HCT116 (cell line): Measurements from ENCODE around the gene GALNT15. TPM values are rescaled to one million over a fixed set of nuclear protein-coding genes. Genes with fewer than 3 reads are reported as not detected.

Experiments used
- ATAC-seq: fragments of 200-7000 bp; cut with Tn5 transposase; 2 replicates; pipeline ENCODE4 v1.9.1; 2020; ENCODE audit warnings: mild to moderate bottlenecking, moderate library complexity
- BruUV-seq: library from RNA; stranded (reverse); fragments of 400-500 nt; replicated peaks from 2 replicates; lab custom pipeline; 2021; lab: Mats Ljungman, UMichigan
- CTCF ChIA-PET: fragments of 300-600 bp; sonication (Branson Sonifier 250); formaldehyde crosslinking; loops from one replicate; lab custom pipeline; 2021; ENCODE audit warnings: antibody characterized with exemption; lab: Charles Lee
- POLR2A ChIA-PET: fragments of 300-600, 350-600 bp; sonication (Branson Sonifier 250); formaldehyde crosslinking; loops from one replicate; lab custom pipeline; 2021; ENCODE audit warnings: antibody characterized with exemption; lab: Charles Lee
- RAD21 ChIA-PET, 2 experiments: fragments of 300-600 bp; sonication (Branson Sonifier 250); formaldehyde crosslinking; loops; one replicate each; lab custom pipeline; 2023; ENCODE audit warnings: low total read pairs in 2 of 2; ENCODE audit not compliant: uncharacterized antibody in 2 of 2, unreplicated experiment in 2 of 2, low non-redundant PET in 1 of 2; lab: Charles Lee
- DNase-seq: peaks from one replicate; pipeline ENCODE4 v3.0.0-alpha.2; 2010; ENCODE audit warnings: low read depth, low spot score
- H2AFZ ChIP-seq: fragments of 200-600 bp; shearing (Covaris generic), sonication (generic); 2 replicates; pipeline ENCODE4 v1.6.1; 2017; ENCODE audit warnings: low read depth, mixed run types, mixed read lengths, antibody characterized with exemption, low read length; ENCODE audit not compliant: poor library complexity, severe bottlenecking
- H3K27ac ChIP-seq: 2 replicates; pipeline ENCODE4 v1.5.1; 2012; ENCODE audit warnings: low read depth, low read length
- H3K27me3 ChIP-seq: fragments of 200-600 bp; sonication (generic); 2 replicates; pipeline ENCODE4 v1.6.1; 2016; ENCODE audit warnings: mixed run types, low read length, mixed read lengths; ENCODE audit not compliant: insufficient read depth
- H3K36me3 ChIP-seq, 2 experiments: fragments of 200-500 bp in 1 of 2; fragments of 200-600 bp in 1 of 2; sonication (Bioruptor generic) in 1 of 2; sonication (generic) in 1 of 2; 2 replicates each; pipeline versions ENCODE4 v1.5.1 to v1.6.1; 2014 to 2016; ENCODE audit warnings: low read length in 2 of 2, inconsistent platforms in 1 of 2, mixed read lengths in 1 of 2, mixed run types in 1 of 2; ENCODE audit not compliant: insufficient read depth in 2 of 2, control insufficient read depth in 1 of 2
- H3K4me1 ChIP-seq, 2 experiments: fragments of 200-600 bp in 1 of 2; sonication (generic) in 1 of 2; 2 replicates each; pipeline versions ENCODE4 v1.5.1 to v1.6.1; 2012 to 2017; ENCODE audit warnings: low read length in 2 of 2, inconsistent platforms in 1 of 2, mild to moderate bottlenecking in 1 of 2, mixed read lengths in 1 of 2, mixed run types in 1 of 2, moderate library complexity in 1 of 2; ENCODE audit not compliant: insufficient read depth in 2 of 2, control insufficient read depth in 1 of 2
- H3K4me2 ChIP-seq: fragments of 200-600 bp; sonication (generic); 2 replicates; pipeline ENCODE4 v1.6.1; 2017; ENCODE audit warnings: mixed run types, low read length, mixed read lengths
- H3K4me3 ChIP-seq, 2 experiments: fragments of 200-600 bp in 1 of 2; sonication (generic) in 1 of 2; replicated peaks in 1 of 2; 2 replicates each; pipeline ENCODE4 v1.5.1; 2011 to 2016; ENCODE audit warnings: low read length in 2 of 2, control low read depth in 1 of 2, low read depth in 1 of 2, mild to moderate bottlenecking in 1 of 2, mixed read lengths in 1 of 2, mixed run types in 1 of 2
- H3K79me2 ChIP-seq: fragments of 200-600 bp; sonication (generic); 2 replicates; pipeline ENCODE4 v1.6.1; 2017; ENCODE audit warnings: mild to moderate bottlenecking, mixed run types, low read length, moderate library complexity, mixed read lengths; ENCODE audit not compliant: insufficient read depth
- H3K9ac ChIP-seq: fragments of 200-600 bp; sonication (generic); 2 replicates; pipeline ENCODE4 v1.6.1; 2016; ENCODE audit warnings: low read length, mixed read lengths
- H3K9me2 ChIP-seq: fragments of 200-600 bp; sonication (generic), shearing (Covaris generic); 2 replicates; pipeline ENCODE4 v1.6.1; 2017; ENCODE audit warnings: mixed run types, mild to moderate bottlenecking, moderate library complexity; ENCODE audit not compliant: insufficient read depth
- H3K9me3 ChIP-seq, 2 experiments: fragments of 200-500 bp in 1 of 2; fragments of 200-600 bp in 1 of 2; sonication (Bioruptor generic) in 1 of 2; sonication (generic) in 1 of 2; 2 replicates each; pipeline ENCODE4 v1.6.1; 2014 to 2017; ENCODE audit warnings: low read length in 2 of 2, mixed read lengths in 2 of 2, inconsistent platforms in 1 of 2, low read depth in 1 of 2, mild to moderate bottlenecking in 1 of 2, mixed run types in 1 of 2, moderate library complexity in 1 of 2; ENCODE audit not compliant: control insufficient read depth in 1 of 2, insufficient read depth in 1 of 2
- H4K20me1 ChIP-seq: fragments of 200-600 bp; sonication (generic), shearing (Covaris generic); 2 replicates; pipeline ENCODE4 v1.6.1; 2017; ENCODE audit warnings: mixed run types, mild to moderate bottlenecking, moderate library complexity; ENCODE audit not compliant: insufficient read depth
- CEBPB ChIP-seq: IDR thresholded peaks from 2 replicates; pipeline ENCODE4 v1.6.1; 2012; ENCODE audit warnings: low read depth
- CTCF ChIP-seq, 3 experiments: fragments of 200-600 bp in 1 of 3; sonication (generic) in 1 of 3; IDR thresholded peaks in 2 of 3; conservative IDR thresholded peaks in 1 of 3; 2 replicates each; pipeline ENCODE4 v1.5.1; 2012 to 2017; ENCODE audit warnings: low read depth in 2 of 3, low read length in 2 of 3, antibody characterized with exemption in 1 of 3, borderline replicate concordance in 1 of 3, control low read depth in 1 of 3, mild to moderate bottlenecking in 1 of 3, mixed read lengths in 1 of 3, mixed run types in 1 of 3, moderate library complexity in 1 of 3; ENCODE audit not compliant: insufficient read depth in 1 of 3
- EGR1 ChIP-seq: IDR thresholded peaks from 2 replicates; pipeline ENCODE4 v1.6.1; 2012; ENCODE audit warnings: low read depth
- ELF1 ChIP-seq: IDR thresholded peaks from 2 replicates; pipeline ENCODE4 v1.6.1; 2012; ENCODE audit warnings: low read depth, borderline replicate concordance
- EZH2 ChIP-seq: fragments of 200-600 bp; sonication (generic); IDR thresholded peaks from 2 replicates; pipeline ENCODE4 v1.6.1; 2017; ENCODE audit warnings: antibody characterized with exemption, mixed run types
- FOSL1 ChIP-seq: IDR thresholded peaks from 2 replicates; pipeline ENCODE4 v1.6.1; 2012; ENCODE audit warnings: low read depth
- JUND ChIP-seq: IDR thresholded peaks from 2 replicates; pipeline ENCODE4 v1.6.1; 2012
- MAX ChIP-seq: IDR thresholded peaks from 2 replicates; pipeline ENCODE4 v1.6.1; 2012
- POLR2AphosphoS5 ChIP-seq: IDR thresholded peaks from 2 replicates; pipeline ENCODE4 v1.6.1; 2011; ENCODE audit warnings: mild to moderate bottlenecking, low read depth, low read length, moderate library complexity
- RAD21 ChIP-seq: IDR thresholded peaks from 2 replicates; pipeline ENCODE4 v1.6.1; 2012; ENCODE audit warnings: low read depth, mild to moderate bottlenecking
- REST ChIP-seq: IDR thresholded peaks from 2 replicates; pipeline ENCODE4 v1.6.1; 2012; ENCODE audit warnings: low read depth
- SIN3A ChIP-seq: IDR thresholded peaks from 2 replicates; pipeline ENCODE4 v1.6.1; 2012; ENCODE audit warnings: low read depth
- SP1 ChIP-seq: IDR thresholded peaks from 2 replicates; pipeline ENCODE4 v1.6.1; 2012; ENCODE audit warnings: low read depth
- TCF7L2 ChIP-seq: IDR thresholded peaks from 2 replicates; pipeline ENCODE4 v1.7.0; 2011; ENCODE audit warnings: borderline replicate concordance, inconsistent platforms; ENCODE audit not compliant: insufficient read depth, insufficient read length; ENCODE audit errors: extremely low read depth
- YY1 ChIP-seq: IDR thresholded peaks from 2 replicates; pipeline ENCODE4 v1.6.1; 2011; ENCODE audit warnings: low read length, low read depth, moderate library complexity, mild to moderate bottlenecking; ENCODE audit not compliant: insufficient replicate concordance; ENCODE audit errors: extremely low read depth
- ZBTB33 ChIP-seq: IDR thresholded peaks from 2 replicates; pipeline ENCODE4 v1.6.1; 2011; ENCODE audit warnings: mild to moderate bottlenecking, low read length, moderate library complexity; ENCODE audit not compliant: insufficient replicate concordance; ENCODE audit errors: extremely low read depth
- ZFX ChIP-seq: fragments of 450-650 bp; IDR thresholded peaks from 2 replicates; pipeline ENCODE4 v1.6.1; 2017
- ZNF274 ChIP-seq: fragments of 200-500 bp; sonication (Bioruptor generic); IDR thresholded peaks from 2 replicates; pipeline ENCODE4 v1.6.1; 2014; ENCODE audit warnings: mild to moderate bottlenecking, low read depth, low read length, inconsistent platforms
- intact Hi-C: fragments of 100-400 bp; cut with micrococcal nuclease; formaldehyde crosslinking; loops from 2 replicates; pipeline ENCODE4 v1.10.0; 2022
- total RNA-seq: library from RNA; stranded (reverse); gene quantifications from one replicate; pipeline ENCODE4 v1.2.1, GENCODE V29; 2021; ENCODE audit not compliant: unreplicated experiment

GALNT15 gene
- total RNA-seq, 1 experiment from 2014 or later: 0.05 TPM

- H3K9ac ChIP-seq: no peak overlapping the region
- no peak overlapping the region for H3K27ac ChIP-seq
- H3K4me2 ChIP-seq: peak overlapping the region; percentile 48
- H3K9me2 ChIP-seq: no peaks in the 10 kb centered on the region
- TF ChIP-seq YY1 (peak; percentile 50), TCF7L2 (no peak), MAX (no peak), SP1 (no peak), REST (no peak), EGR1 (no peak), RAD21 (peak; percentile 98), ZFX (no peak), ZBTB33 (no peak), FOSL1 (no peak), POLR2AphosphoS5 (no peak), ZNF274 (no peak), CEBPB (no peak), EZH2 (no peak), ELF1 (no peak), JUND (no peak), SIN3A (no peak), CTCF (IDR thresholded peaks at IDR 0.05 in 2 of 3, conservative IDR thresholded peaks at IDR 0.05 in 1 of 3; ENCODE audit: borderline replicate concordance in 1 of 3, insufficient read depth in 1 of 3, low read depth in 2 of 3, low read length in 2 of 3) (peak; percentile 88 to 98 (median 96))
- H4K20me1 ChIP-seq: no peaks in the 10 kb centered on the region
- ChIA-PET POLR2A (no interaction called here), RAD21 (interaction anchor here (0.8 to 1.1 kb wide), 7 partner anchors 118 to 372 kb away, joined by 3 to 11 read pairs (median 3); no protein-coding TSS in a partner anchor), CTCF (interaction anchor here (0.6 to 3.9 kb wide), 17 partner anchors 8 to 547 kb away, joined by 3 to 65 read pairs (median 3); no protein-coding TSS in a partner anchor)
- no peaks in the 10 kb centered on the region for H3K79me2 ChIP-seq
- no peaks in the 10 kb centered on the region for H3K9me3 ChIP-seq
- ATAC-seq (peak; percentile 97), DNase-seq (peak; percentile 38)
- no peaks in the 10 kb centered on the region for H3K36me3 ChIP-seq
- intact Hi-C loops: loop anchor here (1.0 to 5.0 kb wide), 5 partner anchors 69 to 546 kb away; no protein-coding TSS in a partner anchor
- no TSS peak for BruUV-seq
- peaks cover 0 to 9% of the 10 kb centered on the region in 2 experiments; a peak in 1 of 4 replicates for H3K4me1 ChIP-seq
- peak overlapping the region; percentile 77 for H2AFZ ChIP-seq
- no peak overlapping the region for H3K4me3 ChIP-seq
- no peaks in the 10 kb centered on the region for H3K27me3 ChIP-seq
Measured at GRCh38 chr3:16177962-16178627, 3.6 kb downstream of the GALNT15 start.
